GM12878 (cell line): ENCODE data around the gene KLHL2.
"Not testable (repeated sequence)": the region's sequence is repeated elsewhere in the genome, so short reads cannot be mapped to it uniquely, and the experiment has no call there.

ENCODE experiments used
- BCL11A ChIP-seq: IDR thresholded peaks from 2 replicates; pipeline ENCODE4 v1.6.1; 2011; ENCODE audit warnings: low read depth, low read length
- EP300 ChIP-seq, 2 experiments: fragments of 150-350 bp in 1 of 2; IDR thresholded peaks; 2 replicates each; pipeline ENCODE4 v1.6.1; 2011 to 2012; ENCODE audit warnings: low read depth in 2 of 2, low read length in 2 of 2, borderline replicate concordance in 1 of 2, improper control_type of control experiment in 1 of 2, inconsistent platforms in 1 of 2; ENCODE audit not compliant: control insufficient read depth in 1 of 2
- FOXK2 ChIP-seq: fragments of 450-650 bp; IDR thresholded peaks from 2 replicates; pipeline ENCODE4 v1.6.1; 2017; ENCODE audit warnings: mild to moderate bottlenecking, moderate library complexity
- HDAC2 ChIP-seq: fragments of 200-600 bp; sonication (generic); IDR thresholded peaks from 2 replicates; pipeline ENCODE4 v1.6.1; 2017
- NFXL1 ChIP-seq: fragments of 450-650 bp; IDR thresholded peaks from 2 replicates; pipeline ENCODE4 v1.6.1; 2017; ENCODE audit warnings: antibody characterized with exemption, mild to moderate bottlenecking, borderline replicate concordance
- SMC3 ChIP-seq: IDR thresholded peaks from 2 replicates; pipeline ENCODE4 v1.6.1; 2011; ENCODE audit warnings: low read length, improper control_type of control experiment, borderline replicate concordance
- TF ChIP-seq, protein P1 (sequence below): IDR thresholded peaks from 2 replicates; pipeline ENCODE4 v1.6.1; 2012; ENCODE audit warnings: low read depth, low read length, improper control_type of control experiment
- TF ChIP-seq, protein P2 (sequence below), 3 experiments: IDR thresholded peaks in 2 of 3; conservative IDR thresholded peaks in 1 of 3; 2 replicates each; pipeline ENCODE4 v1.5.1; 2011; ENCODE audit warnings: low read depth in 3 of 3, low read length in 3 of 3, mild to moderate bottlenecking in 3 of 3, control low read depth in 2 of 3, moderate library complexity in 2 of 3, inconsistent platforms in 1 of 3, mixed read lengths in 1 of 3; ENCODE audit not compliant: control insufficient read depth in 2 of 3, insufficient read depth in 1 of 3; ENCODE audit errors: extremely low read depth in 1 of 3
- TF ChIP-seq, protein P3 (sequence below): IDR thresholded peaks from 2 replicates; pipeline ENCODE4 v1.6.1; 2012; ENCODE audit warnings: mild to moderate bottlenecking, low read depth, low read length
- TF ChIP-seq, protein P4 (sequence below): IDR thresholded peaks from 2 replicates; pipeline ENCODE4 v1.6.1; 2012; ENCODE audit warnings: low read depth, low read length, improper control_type of control experiment

DNA sequence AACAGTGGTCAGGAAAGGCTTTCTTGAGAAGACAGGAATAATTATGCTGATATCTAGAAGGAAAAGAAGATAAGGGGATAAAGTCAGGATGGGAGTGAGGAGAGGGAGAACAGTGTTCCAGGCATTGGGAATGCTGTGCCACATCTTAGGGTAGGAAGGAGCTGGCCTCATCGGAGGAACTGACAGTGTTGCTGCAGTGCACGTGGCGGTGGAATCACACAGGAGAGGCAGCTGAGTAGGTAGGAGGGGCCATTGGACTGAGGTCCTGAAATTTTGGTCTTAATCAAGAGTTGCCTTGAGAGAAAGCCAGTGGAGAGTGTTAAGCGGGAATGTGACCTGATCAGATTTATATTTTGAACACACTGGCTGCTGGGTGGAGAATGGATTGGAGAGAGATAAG is 13.9 kb downstream of the KLHL2 start:
- TF ChIP-seq FOXK2; NFXL1; BCL11A; HDAC2; SMC3; EP300 (IDR thresholded peaks at IDR 0.05; ENCODE audit: borderline replicate concordance in 1 of 2, control insufficient read depth in 1 of 2, low read depth in 2 of 2, low read length in 2 of 2): not testable (repeated sequence)
- TF ChIP-seq, protein P1, sequence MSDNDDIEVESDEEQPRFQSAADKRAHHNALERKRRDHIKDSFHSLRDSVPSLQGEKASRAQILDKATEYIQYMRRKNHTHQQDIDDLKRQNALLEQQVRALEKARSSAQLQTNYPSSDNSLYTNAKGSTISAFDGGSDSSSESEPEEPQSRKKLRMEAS: not testable (repeated sequence)
- TF ChIP-seq, protein P2, sequence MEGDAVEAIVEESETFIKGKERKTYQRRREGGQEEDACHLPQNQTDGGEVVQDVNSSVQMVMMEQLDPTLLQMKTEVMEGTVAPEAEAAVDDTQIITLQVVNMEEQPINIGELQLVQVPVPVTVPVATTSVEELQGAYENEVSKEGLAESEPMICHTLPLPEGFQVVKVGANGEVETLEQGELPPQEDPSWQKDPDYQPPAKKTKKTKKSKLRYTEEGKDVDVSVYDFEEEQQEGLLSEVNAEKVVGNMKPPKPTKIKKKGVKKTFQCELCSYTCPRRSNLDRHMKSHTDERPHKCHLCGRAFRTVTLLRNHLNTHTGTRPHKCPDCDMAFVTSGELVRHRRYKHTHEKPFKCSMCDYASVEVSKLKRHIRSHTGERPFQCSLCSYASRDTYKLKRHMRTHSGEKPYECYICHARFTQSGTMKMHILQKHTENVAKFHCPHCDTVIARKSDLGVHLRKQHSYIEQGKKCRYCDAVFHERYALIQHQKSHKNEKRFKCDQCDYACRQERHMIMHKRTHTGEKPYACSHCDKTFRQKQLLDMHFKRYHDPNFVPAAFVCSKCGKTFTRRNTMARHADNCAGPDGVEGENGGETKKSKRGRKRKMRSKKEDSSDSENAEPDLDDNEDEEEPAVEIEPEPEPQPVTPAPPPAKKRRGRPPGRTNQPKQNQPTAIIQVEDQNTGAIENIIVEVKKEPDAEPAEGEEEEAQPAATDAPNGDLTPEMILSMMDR (IDR thresholded peaks at IDR 0.05 in 2 of 3, conservative IDR thresholded peaks at IDR 0.05 in 1 of 3; ENCODE audit: control insufficient read depth in 2 of 3, extremely low read depth in 1 of 3, insufficient read depth in 1 of 3, low read depth in 3 of 3, low read length in 3 of 3): not testable (repeated sequence)
- TF ChIP-seq, protein P3, sequence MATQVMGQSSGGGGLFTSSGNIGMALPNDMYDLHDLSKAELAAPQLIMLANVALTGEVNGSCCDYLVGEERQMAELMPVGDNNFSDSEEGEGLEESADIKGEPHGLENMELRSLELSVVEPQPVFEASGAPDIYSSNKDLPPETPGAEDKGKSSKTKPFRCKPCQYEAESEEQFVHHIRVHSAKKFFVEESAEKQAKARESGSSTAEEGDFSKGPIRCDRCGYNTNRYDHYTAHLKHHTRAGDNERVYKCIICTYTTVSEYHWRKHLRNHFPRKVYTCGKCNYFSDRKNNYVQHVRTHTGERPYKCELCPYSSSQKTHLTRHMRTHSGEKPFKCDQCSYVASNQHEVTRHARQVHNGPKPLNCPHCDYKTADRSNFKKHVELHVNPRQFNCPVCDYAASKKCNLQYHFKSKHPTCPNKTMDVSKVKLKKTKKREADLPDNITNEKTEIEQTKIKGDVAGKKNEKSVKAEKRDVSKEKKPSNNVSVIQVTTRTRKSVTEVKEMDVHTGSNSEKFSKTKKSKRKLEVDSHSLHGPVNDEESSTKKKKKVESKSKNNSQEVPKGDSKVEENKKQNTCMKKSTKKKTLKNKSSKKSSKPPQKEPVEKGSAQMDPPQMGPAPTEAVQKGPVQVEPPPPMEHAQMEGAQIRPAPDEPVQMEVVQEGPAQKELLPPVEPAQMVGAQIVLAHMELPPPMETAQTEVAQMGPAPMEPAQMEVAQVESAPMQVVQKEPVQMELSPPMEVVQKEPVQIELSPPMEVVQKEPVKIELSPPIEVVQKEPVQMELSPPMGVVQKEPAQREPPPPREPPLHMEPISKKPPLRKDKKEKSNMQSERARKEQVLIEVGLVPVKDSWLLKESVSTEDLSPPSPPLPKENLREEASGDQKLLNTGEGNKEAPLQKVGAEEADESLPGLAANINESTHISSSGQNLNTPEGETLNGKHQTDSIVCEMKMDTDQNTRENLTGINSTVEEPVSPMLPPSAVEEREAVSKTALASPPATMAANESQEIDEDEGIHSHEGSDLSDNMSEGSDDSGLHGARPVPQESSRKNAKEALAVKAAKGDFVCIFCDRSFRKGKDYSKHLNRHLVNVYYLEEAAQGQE: not testable (repeated sequence)
- TF ChIP-seq, protein P4, sequence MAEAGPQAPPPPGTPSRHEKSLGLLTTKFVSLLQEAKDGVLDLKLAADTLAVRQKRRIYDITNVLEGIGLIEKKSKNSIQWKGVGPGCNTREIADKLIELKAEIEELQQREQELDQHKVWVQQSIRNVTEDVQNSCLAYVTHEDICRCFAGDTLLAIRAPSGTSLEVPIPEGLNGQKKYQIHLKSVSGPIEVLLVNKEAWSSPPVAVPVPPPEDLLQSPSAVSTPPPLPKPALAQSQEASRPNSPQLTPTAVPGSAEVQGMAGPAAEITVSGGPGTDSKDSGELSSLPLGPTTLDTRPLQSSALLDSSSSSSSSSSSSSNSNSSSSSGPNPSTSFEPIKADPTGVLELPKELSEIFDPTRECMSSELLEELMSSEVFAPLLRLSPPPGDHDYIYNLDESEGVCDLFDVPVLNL: not testable (repeated sequence)
